ENCODE results near the gene SPRED3.

- TF ChIP-seq POLR2A (IDR thresholded peaks at IDR 0.05) = no peak
- TF ChIP-seq CTCF (IDR thresholded peaks at IDR 0.05) = no peak
- TF ChIP-seq POLR2AphosphoS5 (IDR thresholded peaks at IDR 0.05) = no peak
Observed at GRCh38 chr19:38429055-38429810, 40.7 kb downstream of the SPRED3 start.

All from transverse colon (tissue), 4 donors.